Motor neuron (in vitro differentiated cells): ENCODE measurements around the gene LIPI. TPM values are rescaled to one million over a fixed set of nuclear protein-coding genes. Genes with fewer than 3 reads are reported as not detected.
"Not testable (repeated sequence)": the region's sequence is repeated elsewhere in the genome, so short reads cannot be mapped to it uniquely, and the experiment has no call there.

Source experiments
- ATAC-seq, 8 experiments: fragments of 200-7000 bp; cut with Tn5 transposase; replicated peaks in 6 of 8; 2 replicates each; pipeline ENCODE4 v1.8.0; 2021; ENCODE audit warnings: mild to moderate bottlenecking in 8 of 8, moderate library complexity in 8 of 8
- H3K27ac ChIP-seq, 2 donors: fragments of 250-450 bp; sonication (Bioruptor Pico); 2 replicates each; pipeline ENCODE4 v1.9.0; 2021; ENCODE audit warnings: antibody characterized with exemption in 2 of 2, mild to moderate bottlenecking in 2 of 2, moderate library complexity in 1 of 2
- H3K4me1 ChIP-seq, 2 donors: fragments of 250-450 bp; sonication (Bioruptor Pico); replicated peaks in 1 of 2; 2 replicates each; pipeline ENCODE4 v1.6.1; 2021; ENCODE audit warnings: antibody characterized with exemption in 2 of 2, mild to moderate bottlenecking in 2 of 2, moderate library complexity in 1 of 2
- H3K4me3 ChIP-seq, 5 donors: fragments of 250-450 bp; sonication (Bioruptor Pico); 2 replicates each; pipeline ENCODE4 v1.9.0; 2021; ENCODE audit warnings: antibody characterized with exemption in 5 of 5, mild to moderate bottlenecking in 5 of 5, moderate library complexity in 4 of 5
- WGBS, 10 experiments: fragments of 450-650 bp; shearing (Covaris generic); methylation state at CpG; one replicate each; pipeline ENCODE4 v1.0.0; 2022; 5-methylcytosine and 5-hydroxymethylcytosine counted together
- in situ Hi-C, 9 experiments: fragments of 400-800 bp; cut with MboI; loops; one replicate each; pipeline ENCODE4 v1.15.0; 2021; ENCODE audit warnings: low sequenced_read_pairs in 9 of 9, low pct_unique_long_range_greater_than_20kb in 2 of 9; ENCODE audit not compliant: unreplicated experiment in 9 of 9
- total RNA-seq, 8 experiments: library from RNA; unstranded; fragments of 300-600 nt; gene quantifications; 2 replicates each; pipeline versions ENCODE4 v1.2.3 to v1.2.4, GENCODE V29; 2022

LIPI gene
- total RNA-seq, 8 experiments from 2014 or later = not detected

DNA sequence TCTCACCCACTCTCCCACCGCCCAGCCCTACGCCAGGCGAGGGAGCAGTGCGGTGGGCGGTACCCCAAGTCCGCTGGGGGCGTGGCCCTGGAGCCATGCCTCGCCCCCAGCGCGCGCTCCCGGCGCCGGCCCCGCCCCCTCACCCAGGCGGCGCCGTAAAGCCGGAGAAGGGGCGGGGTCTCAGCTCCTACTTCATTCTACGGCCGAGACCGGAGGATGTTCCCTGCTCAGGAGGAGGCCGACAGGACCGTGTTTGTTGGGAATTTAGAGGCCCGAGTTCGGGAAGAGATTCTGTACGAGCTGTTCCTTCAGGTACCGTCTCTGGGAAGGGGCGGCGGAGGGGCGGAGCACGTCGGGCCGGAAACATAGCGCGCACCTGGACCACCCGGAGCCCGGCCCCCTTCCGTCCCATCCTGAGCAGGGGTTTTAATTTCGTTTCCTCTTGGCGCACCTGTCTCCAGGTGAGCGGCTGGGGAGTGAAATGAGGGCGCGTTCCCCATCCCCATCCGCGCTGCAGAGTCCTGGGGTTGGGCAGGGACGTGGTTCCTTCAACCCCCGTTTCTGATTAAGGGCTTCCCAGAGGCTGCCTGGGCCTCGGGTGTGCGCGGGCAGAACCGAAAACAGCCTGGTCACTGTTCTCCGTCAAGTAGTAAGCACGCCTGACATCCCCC is 5.4 kb upstream of the LIPI start, which contains the start of gene RBM11:
RBM11 (plus strand) TSS at position 187 of the 671 bp plus-strand sequence; CDS start at position 217, 30 bp downstream.
- Histone ChIP-seq H3K27ac (no peak within 1 kb of the TSS), H3K4me3 (peak within 1 kb of the TSS; percentile 49 to 80 (median 68)), H3K4me1 (no peaks in the 10 kb centered on the region)
- in situ Hi-C loops = no loop called here
- peak; percentile 95 to 99 (median 97) for ATAC-seq
- WGBS, 10 experiments = 0 to 20% (median 2%) methylated on average over 1 to 26 of the region's 55 CpGs; no CpG with 5 or more reads in 3 of the 10 experiments

GRCh38 chr21:14213164-14213563 is 2.4 kb upstream of the LIPI start:
- ATAC-seq = no peak
- H3K27ac ChIP-seq = no peak overlapping the region
- H3K4me1 ChIP-seq = no peaks in the 10 kb centered on the region
- in situ Hi-C loops = no loop called here
- H3K4me3 ChIP-seq = no peak overlapping the region

DNA sequence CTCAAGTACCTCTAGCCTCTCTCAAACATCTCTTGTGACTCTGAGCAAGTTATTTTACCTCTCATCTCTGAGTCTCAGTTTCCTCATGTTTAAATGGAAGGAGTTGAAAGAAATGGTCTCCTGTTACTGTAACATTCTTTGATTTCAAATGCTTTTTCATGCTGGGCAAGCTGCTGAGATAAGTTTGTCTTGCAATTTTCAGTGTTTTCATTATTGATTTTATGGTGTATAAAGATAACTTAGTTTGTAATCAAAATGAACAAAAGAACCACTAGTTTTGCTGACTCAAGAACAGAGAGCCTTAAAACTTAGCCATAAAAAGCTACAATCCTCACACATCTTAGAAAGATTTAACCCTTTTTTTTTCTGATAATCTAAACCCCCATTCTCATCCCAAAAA is 4.5 kb downstream of the LIPI start:
- ATAC-seq = no peak
- Histone ChIP-seq H3K4me1 (no peaks in the 10 kb centered on the region), H3K27ac (no peak overlapping the region), H3K4me3 (no peak overlapping the region)
- in situ Hi-C loops = no loop called here

- H3K4me3 ChIP-seq, H3K4me1 ChIP-seq, H3K27ac ChIP-seq, ATAC-seq, in situ Hi-C loops: not testable (repeated sequence)
- 56 to 90% (median 70%) methylated on average over 2 to 8 of the region's 16 CpGs; no CpG with 5 or more reads in 2 of the 10 experiments for WGBS, 10 experiments
These were observed 44.1 kb downstream of the LIPI start for GRCh38 chr21:14166463-14167223.

DNA sequence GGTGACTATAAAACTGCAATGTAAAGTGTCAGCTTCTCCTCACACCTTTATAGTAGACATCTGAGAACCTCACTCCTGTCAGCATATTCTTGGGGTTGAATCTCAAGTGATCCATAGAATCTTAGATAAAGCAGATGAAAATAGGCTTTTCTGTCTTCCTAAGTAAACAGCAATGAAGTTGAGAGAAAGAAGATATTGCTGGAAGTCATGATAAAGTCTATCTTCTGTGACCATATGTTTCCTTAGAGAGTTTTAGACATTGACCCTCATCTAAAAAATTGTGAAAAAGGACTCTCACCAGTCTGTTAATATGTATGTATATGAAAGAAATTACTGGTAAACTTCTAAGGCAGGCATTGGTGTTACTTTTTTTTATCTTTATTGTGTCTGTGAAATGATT is 66.8 kb downstream of the LIPI start:
- in situ Hi-C loops = no loop called here
- ATAC-seq = no peak

DNA sequence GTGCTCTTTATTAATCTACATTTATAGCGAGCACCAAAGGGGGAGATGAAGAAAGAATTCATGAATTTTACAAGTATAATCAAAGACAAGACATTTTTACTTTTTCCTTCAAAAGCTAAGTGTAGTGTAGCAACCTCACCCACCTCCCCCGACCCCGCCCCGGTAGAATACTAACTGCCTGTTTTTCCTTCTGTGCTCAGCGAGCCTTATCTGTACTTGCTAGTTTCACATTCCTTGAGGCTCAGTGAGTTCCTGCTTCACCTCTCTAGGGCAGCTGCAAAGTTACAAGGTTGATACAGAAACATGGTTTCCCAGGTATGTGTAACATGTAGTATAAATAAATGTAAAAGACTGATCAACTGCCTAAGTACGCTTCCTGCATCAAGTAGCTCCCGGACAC is 86.5 kb downstream of the LIPI start:
- no peak overlapping the region for H3K27ac ChIP-seq
- in situ Hi-C loops = no loop called here
- no peak overlapping the region for H3K4me3 ChIP-seq
- 20 to 100% (median 80%) methylated on average over 1 to 6 of the region's 7 CpGs; no CpG with 5 or more reads in 2 of the 10 experiments for WGBS, 10 experiments
- ATAC-seq = no peak
- no peaks in the 10 kb centered on the region for H3K4me1 ChIP-seq

More for the DNA sequence above, 66.8 kb downstream of the LIPI start:
- Histone ChIP-seq H3K4me3 (no peak overlapping the region), H3K27ac (no peak overlapping the region), H3K4me1 (no peaks in the 10 kb centered on the region)

GRCh38 chr21:14121719-14122118 is 89.0 kb downstream of the LIPI start:
- Histone ChIP-seq H3K27ac (no peak overlapping the region), H3K4me3 (no peak overlapping the region), H3K4me1 (no peaks in the 10 kb centered on the region)
- no peak for ATAC-seq
- in situ Hi-C loops = no loop called here
- WGBS, 10 experiments = 40 to 100% (median 95%) methylated on average over 1 to 5 of the region's 5 CpGs; no CpG with 5 or more reads in 2 of the 10 experiments

DNA sequence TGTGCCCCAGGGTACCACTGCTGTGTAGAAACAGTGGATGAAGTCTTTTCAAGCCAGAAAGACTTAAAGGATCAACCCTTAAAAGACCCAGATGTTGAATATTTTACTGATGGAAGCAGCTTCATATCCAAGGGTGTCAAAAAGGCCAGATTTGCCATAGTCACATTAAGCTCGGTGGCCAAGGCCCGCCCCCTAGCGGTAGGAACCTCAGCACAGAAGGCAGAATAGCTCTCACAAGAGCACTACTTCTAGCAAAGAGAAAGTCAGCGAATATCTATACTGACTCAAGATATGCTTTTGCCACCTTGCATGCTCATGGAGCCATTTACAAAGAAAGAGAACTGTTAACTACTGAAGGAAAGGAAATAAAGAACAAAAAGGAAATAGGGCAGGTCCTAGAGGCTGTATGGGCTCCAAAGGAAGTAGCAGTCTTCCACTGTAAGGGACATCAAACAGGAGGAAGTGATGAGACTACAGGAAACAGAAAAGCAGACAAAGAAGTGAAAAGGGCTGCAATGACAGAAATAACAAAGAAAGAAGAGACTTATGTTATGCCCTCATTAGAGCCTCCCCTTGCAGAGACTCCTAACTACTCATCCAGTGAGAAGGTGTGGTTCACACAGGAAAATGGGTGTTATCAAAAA is 90.5 kb downstream of the LIPI start:
- in situ Hi-C loops = no loop called here
- 0 to 75% (median 34%) methylated on average over 1 to 4 of the region's 4 CpGs; no CpG with 5 or more reads in 2 of the 10 experiments for WGBS, 10 experiments
- peak in 4 of 8 experiments; percentile 79 to 84 (median 80) for ATAC-seq

DNA sequence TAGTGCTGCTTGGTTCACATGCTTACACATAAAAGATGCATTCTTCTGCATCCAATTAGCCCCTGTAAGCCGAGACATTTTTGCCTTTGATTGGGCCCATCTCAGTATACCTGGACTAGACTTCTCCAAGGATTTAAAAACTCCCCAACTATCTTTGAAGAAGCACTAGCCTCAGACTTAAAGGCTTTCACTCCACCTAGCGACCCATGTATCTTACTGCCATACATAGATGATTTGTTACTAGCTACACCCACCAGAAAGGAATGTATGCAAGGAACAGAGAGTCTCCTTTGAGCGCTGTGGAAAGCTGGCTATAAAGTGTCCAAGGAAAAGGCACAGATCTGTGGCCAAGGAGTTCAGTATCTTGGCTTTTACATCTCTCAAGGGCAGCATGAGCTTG is 91.7 kb downstream of the LIPI start:
- H3K27ac ChIP-seq = no peak overlapping the region
- WGBS, 10 experiments = 17 to 90% (median 78%) methylated on average over 1 to 3 of the region's 3 CpGs; no CpG with 5 or more reads in 5 of the 10 experiments
- in situ Hi-C loops = no loop called here
- H3K4me1 ChIP-seq = no peaks in the 10 kb centered on the region
- no peak overlapping the region for H3K4me3 ChIP-seq
- ATAC-seq = peak in 4 of 8 experiments; percentile 26 to 83 (median 68)

More for the DNA sequence above, 90.5 kb downstream of the LIPI start:
- H3K4me1 ChIP-seq = no peaks in the 10 kb centered on the region
- H3K4me3 ChIP-seq = no peak overlapping the region
- H3K27ac ChIP-seq = no peak overlapping the region

- no peaks in the 10 kb centered on the region for H3K4me1 ChIP-seq
- no peak overlapping the region for H3K27ac ChIP-seq
- in situ Hi-C loops = no loop called here
- H3K4me3 ChIP-seq = no peak overlapping the region
- WGBS, 10 experiments = 0 to 100% (median 94%) methylated on average over 1 to 6 of the region's 6 CpGs; no CpG with 5 or more reads in 3 of the 10 experiments
- peak in 1 of 8 experiments; percentile 37 for ATAC-seq
These were observed 94.7 kb downstream of the LIPI start for GRCh38 chr21:14116080-14116481.

DNA sequence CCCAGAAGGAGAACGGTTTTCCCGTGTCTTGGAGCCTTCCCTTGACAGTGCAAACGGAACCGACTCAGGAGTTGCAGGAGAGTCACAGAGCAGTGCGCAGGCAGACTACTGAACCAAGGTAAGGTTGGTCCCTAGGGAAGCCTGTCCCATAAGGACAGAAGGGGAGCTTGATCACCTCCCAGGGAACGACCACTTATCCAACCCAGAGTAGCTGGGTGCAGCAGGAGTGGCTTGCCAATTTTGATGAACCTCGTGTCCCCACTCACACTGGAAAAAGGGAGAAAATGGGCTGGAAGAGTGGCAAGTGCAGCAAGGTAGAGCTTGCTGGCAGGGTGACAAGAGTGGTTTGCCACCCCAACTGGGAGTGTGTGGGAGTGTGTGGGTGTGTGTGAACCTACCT is 95.1 kb downstream of the LIPI start:
- H3K27ac ChIP-seq = no peak overlapping the region
- no peaks in the 10 kb centered on the region for H3K4me1 ChIP-seq
- no peak overlapping the region for H3K4me3 ChIP-seq
- in situ Hi-C loops = no loop called here
- ATAC-seq = no peak
- 37 to 98% (median 90%) methylated on average over 1 to 7 of the region's 7 CpGs; no CpG with 5 or more reads in 3 of the 10 experiments for WGBS, 10 experiments

DNA sequence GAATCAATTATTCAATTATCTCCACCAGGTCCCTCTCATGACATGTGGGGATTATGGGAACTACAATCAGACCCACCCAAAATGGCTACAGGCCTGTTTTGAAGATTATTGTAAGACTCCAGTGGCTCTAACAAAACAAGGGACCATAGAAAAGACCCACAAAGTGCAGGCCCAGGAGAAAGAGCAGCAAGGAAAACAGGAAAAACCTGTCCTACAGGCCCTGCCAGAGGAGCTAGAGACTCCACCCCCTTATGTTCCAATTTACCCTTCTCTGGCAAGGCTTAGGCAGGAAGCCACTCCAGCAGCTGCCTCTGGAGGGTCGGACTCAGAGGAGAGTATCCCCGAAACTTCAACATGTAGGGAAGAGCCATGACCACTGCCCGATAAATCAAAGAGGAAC is 96.5 kb downstream of the LIPI start:
- no peak for ATAC-seq
- H3K4me3 ChIP-seq = no peak overlapping the region
- in situ Hi-C loops = no loop called here
- 80 to 100% (median 89%) methylated on average over 1 to 3 of the region's 3 CpGs; no CpG with 5 or more reads in 6 of the 10 experiments for WGBS, 10 experiments
- H3K27ac ChIP-seq = no peak overlapping the region
- no peaks in the 10 kb centered on the region for H3K4me1 ChIP-seq

DNA sequence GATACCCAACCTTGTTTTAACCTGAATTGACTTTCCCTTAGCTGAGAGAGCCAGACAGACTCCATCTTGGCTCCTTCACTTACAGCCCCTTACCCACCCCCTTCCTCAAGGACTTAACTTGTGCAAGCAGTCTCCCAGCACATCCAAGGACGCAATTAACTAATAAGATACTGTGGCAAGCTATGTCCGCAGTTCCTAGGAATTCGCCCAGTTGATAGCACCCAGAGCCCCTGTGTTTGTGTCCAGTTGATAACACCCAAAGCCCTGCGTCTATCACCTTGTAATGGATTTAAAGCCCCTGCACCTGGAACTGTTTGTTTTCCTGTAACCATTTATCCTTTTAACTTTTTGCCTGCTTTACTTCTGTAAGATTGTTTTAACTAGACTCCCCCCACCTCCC is 106.2 kb downstream of the LIPI start:
- H3K4me3 ChIP-seq, ATAC-seq, in situ Hi-C loops, H3K4me1 ChIP-seq, H3K27ac ChIP-seq: not testable (repeated sequence)
- 55 to 100% (median 93%) methylated on average over 1 to 4 of the region's 4 CpGs; no CpG with 5 or more reads in 5 of the 10 experiments for WGBS, 10 experiments
